CD4-positive, alpha-beta memory T cell (primary cell): ENCODE data around the gene GIPC2. TPM values are rescaled to one million over a fixed set of nuclear protein-coding genes. Genes with fewer than 3 reads are reported as not detected.
"Not testable (repeated sequence)": the region's sequence is repeated elsewhere in the genome, so short reads cannot be mapped to it uniquely, and the experiment has no call there.

Experiments used
- CTCF ChIA-PET: fragments of 350-600 bp; sonication (Branson Sonifier 250); formaldehyde crosslinking; loops from one replicate; lab custom pipeline; 2021; ENCODE audit warnings: inconsistent platforms; ENCODE audit not compliant: partially characterized antibody; lab: Charles Lee
- POLR2A ChIA-PET: fragments of 350-600 bp; sonication (Branson Sonifier 250); formaldehyde crosslinking; loops from one replicate; lab custom pipeline; 2021; ENCODE audit not compliant: partially characterized antibody; lab: Charles Lee
- DNase-seq, 5 donors: peaks; one replicate each; pipeline versions ENCODE4 v3.0.0 to v3.0.0-alpha.2; 2020 to 2022; ENCODE audit warnings: mixed read lengths in 1 of 5
- H3K27ac ChIP-seq: one replicate; pipeline ENCODE4 v1.7.0; 2013; ENCODE audit warnings: low read depth, low read length
- H3K27me3 ChIP-seq: 2 replicates; pipeline ENCODE4 v1.7.0; 2013; ENCODE audit warnings: mild to moderate bottlenecking, low read length, moderate library complexity; ENCODE audit not compliant: insufficient read depth
- H3K36me3 ChIP-seq: 2 replicates; pipeline ENCODE4 v1.7.0; 2013; ENCODE audit warnings: mild to moderate bottlenecking, low read length, moderate library complexity; ENCODE audit not compliant: insufficient read depth
- H3K4me1 ChIP-seq: 2 replicates; pipeline ENCODE4 v1.7.0; 2013; ENCODE audit warnings: mild to moderate bottlenecking, low read length, moderate library complexity; ENCODE audit not compliant: insufficient read depth
- H3K4me3 ChIP-seq, 2 donors: one replicate each; pipeline ENCODE4 v1.7.0; 2013; ENCODE audit warnings: low read length in 2 of 2, mild to moderate bottlenecking in 1 of 2
- H3K9me3 ChIP-seq, 2 donors: one replicate each; pipeline ENCODE4 v1.7.0; 2013; ENCODE audit warnings: low read length in 2 of 2, control low read depth in 1 of 2; ENCODE audit not compliant: control insufficient read depth in 1 of 2
- H3K27ac Mint-ChIP-seq, 7 donors: one replicate each; pipeline ENCODE4 v1.8.0; 2020 to 2021; ENCODE audit warnings: mixed read lengths in 7 of 7, mild to moderate bottlenecking in 6 of 7, inconsistent platforms in 3 of 7, moderate library complexity in 3 of 7
- H3K27me3 Mint-ChIP-seq, 2 donors: one replicate each; pipeline ENCODE4 v1.8.0; 2020 to 2021; ENCODE audit warnings: mixed read lengths in 2 of 2
- H3K36me3 Mint-ChIP-seq, 2 donors: one replicate each; pipeline ENCODE4 v1.8.0; 2020 to 2021; ENCODE audit warnings: mixed read lengths in 2 of 2, inconsistent platforms in 1 of 2, mild to moderate bottlenecking in 1 of 2
- H3K4me1 Mint-ChIP-seq, 4 donors: one replicate each; pipeline ENCODE4 v1.8.0; 2020 to 2021; ENCODE audit warnings: mixed read lengths in 4 of 4, mild to moderate bottlenecking in 1 of 4
- H3K4me3 Mint-ChIP-seq, 8 donors: one replicate each; pipeline ENCODE4 v1.8.0; 2020 to 2021; ENCODE audit warnings: mixed read lengths in 8 of 8, mild to moderate bottlenecking in 7 of 8, moderate library complexity in 6 of 8, inconsistent platforms in 3 of 8
- H3K9me3 Mint-ChIP-seq, 8 donors: one replicate each; pipeline ENCODE4 v1.8.0; 2020 to 2021; ENCODE audit warnings: mixed read lengths in 8 of 8, mild to moderate bottlenecking in 5 of 8, inconsistent platforms in 3 of 8, moderate library complexity in 1 of 8
- intact Hi-C: fragments of 100-400 bp; cut with micrococcal nuclease; formaldehyde crosslinking; loops from one replicate; pipeline ENCODE4 v1.15.1; 2023
- polyA plus RNA-seq, 2 donors: library from polyadenylated mRNA; unstranded; fragments of 300-500 nt; fragmentation: Illumina TruSeq; gene quantifications; one replicate each; pipeline ENCODE4 v1.2.3, GENCODE V29; 2021
- total RNA-seq, 2 experiments: library from RNA; stranded (reverse); gene quantifications; one replicate each; pipeline ENCODE4 v1.2.3, GENCODE V29; 2021

GIPC2 gene
- total and polyA plus RNA-seq, 4 experiments from 2014 or later, result 0.13 to 0.52 (median 0.30) TPM

DNA sequence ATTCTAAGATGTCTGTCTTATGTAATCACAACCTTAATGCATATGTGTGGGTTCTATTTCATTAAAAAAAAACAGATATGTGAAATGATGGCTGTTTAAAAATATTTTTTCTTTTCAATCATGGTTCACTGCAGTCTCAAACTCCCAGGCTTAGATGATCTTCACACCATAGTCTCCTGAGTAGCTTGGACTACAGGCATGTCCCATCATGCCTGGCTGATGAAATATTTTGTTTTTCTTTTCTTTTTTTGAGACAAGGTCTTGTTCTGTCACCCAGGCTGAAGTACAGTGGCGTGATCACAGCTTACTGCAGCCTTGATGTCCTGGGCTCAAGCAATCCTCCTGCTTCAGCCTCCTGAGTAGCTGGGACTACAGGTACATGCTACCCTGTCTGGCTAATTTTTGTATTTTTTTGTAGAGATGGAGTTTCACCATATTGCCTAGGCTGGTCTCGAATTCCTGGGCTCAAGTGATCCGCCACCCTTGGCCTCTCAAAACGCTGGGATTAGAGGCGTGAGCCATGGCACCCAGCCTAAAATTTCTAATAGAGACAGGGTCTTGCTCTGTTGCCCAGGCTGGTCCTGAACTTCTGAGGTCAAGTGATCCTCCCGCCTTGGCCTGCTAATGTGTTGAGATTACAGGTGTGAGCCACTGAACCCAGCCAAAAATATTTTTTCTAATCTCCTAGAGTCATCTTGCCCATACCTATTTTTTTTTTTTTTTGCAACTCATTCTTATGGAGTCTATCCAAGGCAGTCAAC lies 67.6 kb downstream of the GIPC2 start:
- Mint-ChIP-seq H3K27ac (peak overlapping the region in 1 of 7 donors; percentile 27), H3K9me3 (no peaks in the 10 kb centered on the region), H3K4me3 (no peak overlapping the region), H3K4me1 (no peaks in the 10 kb centered on the region), H3K27me3 (peaks cover 0 to 2% of the 10 kb centered on the region in 2 donors), H3K36me3 (no peaks in the 10 kb centered on the region)
- no peaks in the 10 kb centered on the region for H3K36me3 ChIP-seq
- no peaks in the 10 kb centered on the region for H3K4me1 ChIP-seq
- no peak overlapping the region for H3K27ac ChIP-seq
- ChIA-PET CTCF (interaction anchor here (1.0 to 4.0 kb wide), 12 partner anchors 16 to 1959 kb away, joined by 3 to 26 read pairs (median 4); no protein-coding TSS in a partner anchor), POLR2A (interaction anchor here (1.0 to 2.1 kb wide), 2 partner anchors 66 to 135 kb away, joined by 3 to 8 read pairs; partner anchors contain the start of gene FUBP1)
- H3K27me3 ChIP-seq, result no peaks in the 10 kb centered on the region
- H3K4me3 ChIP-seq, result no peak overlapping the region
- intact Hi-C loops, result loop anchor here (5.0 to 10.0 kb wide), 2 partner anchors 389 to 1206 kb away; no protein-coding TSS in a partner anchor
- DNase-seq, result no peak
- no peaks in the 10 kb centered on the region for H3K9me3 ChIP-seq

DNA sequence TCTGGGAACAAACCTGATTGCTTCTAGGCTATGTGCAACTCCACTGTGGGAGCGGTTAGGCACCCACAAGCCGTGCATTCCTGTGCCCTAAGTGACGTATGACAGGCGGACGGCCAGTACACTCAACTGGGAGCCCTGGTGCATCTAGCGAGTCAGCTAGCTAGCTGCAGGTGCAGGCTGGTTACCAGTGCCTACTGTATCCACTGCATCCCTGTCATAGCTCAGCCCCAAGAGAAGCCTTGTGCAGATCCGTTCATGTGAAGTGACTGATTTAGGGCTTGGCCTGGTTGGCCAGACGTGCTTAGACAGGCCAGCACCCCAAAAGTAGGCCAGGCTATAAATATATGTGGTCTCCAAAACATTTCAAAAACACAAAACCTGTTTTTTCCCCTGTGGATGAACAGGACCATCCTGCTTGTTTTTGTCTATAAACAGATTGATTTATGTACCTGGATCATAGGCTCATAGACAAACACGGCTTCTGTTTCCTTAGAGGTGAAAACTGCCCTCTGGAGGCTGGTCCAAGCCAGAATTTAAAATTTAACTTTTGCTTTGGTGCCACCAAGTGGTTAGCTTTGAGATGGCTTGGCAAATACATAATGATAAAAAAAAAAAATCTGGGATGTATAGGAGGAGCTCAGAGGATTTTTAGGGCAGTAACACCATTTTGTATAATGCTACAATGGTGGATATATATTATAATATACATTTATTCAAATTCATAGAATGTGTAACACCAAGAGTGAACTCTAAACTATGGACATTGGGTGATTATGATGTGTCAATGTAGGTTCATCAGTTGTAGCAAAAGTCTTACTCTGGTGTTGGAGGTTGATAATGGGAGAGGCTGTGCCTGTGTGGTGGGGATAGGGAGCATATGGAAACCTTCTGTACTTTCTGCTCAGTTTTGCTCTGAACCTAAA lies 68.5 kb downstream of the GIPC2 start:
- Mint-ChIP-seq H3K36me3 (no peaks in the 10 kb centered on the region), H3K4me3 (no peak overlapping the region), H3K27ac (peak overlapping the region in 1 of 7 donors; percentile 7), H3K4me1 (no peaks in the 10 kb centered on the region), H3K27me3 (no peaks in the 10 kb centered on the region), H3K9me3 (no peaks in the 10 kb centered on the region)
- Histone ChIP-seq H3K36me3 (no peaks in the 10 kb centered on the region), H3K27me3 (no peaks in the 10 kb centered on the region), H3K4me3 (no peak overlapping the region), H3K9me3 (no peaks in the 10 kb centered on the region), H3K27ac (no peak overlapping the region), H3K4me1 (no peaks in the 10 kb centered on the region)
- ChIA-PET POLR2A (interaction anchor here (0.6 to 2.1 kb wide), 4 partner anchors 67 to 577 kb away, joined by 3 to 8 read pairs (median 4); partner anchors contain the start of gene FUBP1), CTCF (interaction anchor here (0.6 to 4.0 kb wide), 28 partner anchors 8 to 1960 kb away, joined by 3 to 26 read pairs (median 4); partner anchors contain the start of gene DNAJB4)
- intact Hi-C loops, result loop anchor here (1.0 to 10.0 kb wide), 4 partner anchors 110 to 1207 kb away; partner anchors contain the start of genes DNAJB4 and FUBP1
- DNase-seq, result peak; percentile 52 to 70 (median 61)

GRCh38 chr1:78120485-78120884 lies 74.7 kb downstream of the GIPC2 start:
- H3K36me3 Mint-ChIP-seq, DNase-seq, H3K4me1 ChIP-seq, intact Hi-C loops, H3K27ac ChIP-seq, H3K27me3 ChIP-seq, H3K4me1 Mint-ChIP-seq, POLR2A ChIA-PET, H3K4me3 Mint-ChIP-seq, H3K9me3 Mint-ChIP-seq, H3K27me3 Mint-ChIP-seq, H3K27ac Mint-ChIP-seq, H3K36me3 ChIP-seq, H3K9me3 ChIP-seq, H3K4me3 ChIP-seq: not testable (repeated sequence)
- CTCF ChIA-PET, result interaction anchor here (2.1 kb wide), 1 partner anchor 11 kb away, joined by 7 read pairs; no protein-coding TSS in a partner anchor

- Mint-ChIP-seq H3K9me3 (no peaks in the 10 kb centered on the region), H3K27ac (no peak overlapping the region), H3K4me3 (no peak overlapping the region), H3K36me3 (no peaks in the 10 kb centered on the region), H3K27me3 (no peaks in the 10 kb centered on the region), H3K4me1 (no peaks in the 10 kb centered on the region)
- H3K9me3 ChIP-seq, result no peaks in the 10 kb centered on the region
- ChIA-PET POLR2A (no interaction called here), CTCF (interaction anchor here (2.1 kb wide), 1 partner anchor 9 kb away, joined by 7 read pairs; no protein-coding TSS in a partner anchor)
- H3K4me1 ChIP-seq, result no peaks in the 10 kb centered on the region
- no peak overlapping the region for H3K4me3 ChIP-seq
- DNase-seq, result no peak
- no peaks in the 10 kb centered on the region for H3K36me3 ChIP-seq
- intact Hi-C loops, result no loop called here
- H3K27me3 ChIP-seq, result no peaks in the 10 kb centered on the region
- no peak overlapping the region for H3K27ac ChIP-seq
Observed at GRCh38 chr1:78121710-78122109, 75.9 kb downstream of the GIPC2 start.

- no peaks in the 10 kb centered on the region for H3K36me3 ChIP-seq
- Mint-ChIP-seq H3K27ac (no peak overlapping the region), H3K4me1 (no peaks in the 10 kb centered on the region), H3K4me3 (no peak overlapping the region), H3K27me3 (no peaks in the 10 kb centered on the region), H3K36me3 (no peaks in the 10 kb centered on the region), H3K9me3 (no peaks in the 10 kb centered on the region)
- no peaks in the 10 kb centered on the region for H3K9me3 ChIP-seq
- H3K27me3 ChIP-seq, result no peaks in the 10 kb centered on the region
- H3K4me1 ChIP-seq, result no peaks in the 10 kb centered on the region
- ChIA-PET CTCF (interaction anchor here (1.2 to 2.1 kb wide), 2 partner anchors 8 to 9 kb away, joined by 5 to 7 read pairs; no protein-coding TSS in a partner anchor), POLR2A (no interaction called here)
- no peak overlapping the region for H3K4me3 ChIP-seq
- intact Hi-C loops, result no loop called here
- no peak for DNase-seq
- no peak overlapping the region for H3K27ac ChIP-seq
Observed at GRCh38 chr1:78122389-78122788, 76.6 kb downstream of the GIPC2 start.

DNA sequence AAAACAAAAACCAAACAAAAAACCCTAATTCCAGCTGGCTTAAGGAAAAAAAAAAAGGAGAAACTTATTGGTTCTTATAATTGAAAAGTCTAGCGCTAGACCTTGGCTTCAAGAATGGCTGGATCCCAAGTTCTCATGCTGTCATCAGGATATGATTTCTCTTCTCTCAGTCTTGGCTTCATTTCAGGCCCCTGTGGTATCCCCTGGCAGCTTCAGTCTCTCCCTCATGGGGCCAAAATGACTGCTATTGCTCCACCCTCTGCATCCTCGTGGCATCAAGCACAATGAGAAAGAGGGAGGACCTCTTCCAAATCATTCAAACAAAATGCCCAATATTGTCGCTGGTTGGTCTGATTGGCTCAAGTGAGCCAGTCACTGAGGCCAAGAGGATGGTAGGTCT lies 80.7 kb downstream of the GIPC2 start:
- no peak overlapping the region for H3K27ac ChIP-seq
- no peaks in the 10 kb centered on the region for H3K27me3 ChIP-seq
- Mint-ChIP-seq H3K27me3 (no peaks in the 10 kb centered on the region), H3K36me3 (no peaks in the 10 kb centered on the region), H3K9me3 (no peaks in the 10 kb centered on the region), H3K4me3 (no peak overlapping the region), H3K4me1 (no peaks in the 10 kb centered on the region), H3K27ac (no peak overlapping the region)
- H3K4me3 ChIP-seq, result no peak overlapping the region
- H3K36me3 ChIP-seq, result no peaks in the 10 kb centered on the region
- ChIA-PET CTCF (interaction anchor here (1.8 kb wide), 1 partner anchor 19 kb away, joined by 7 read pairs; no protein-coding TSS in a partner anchor), POLR2A (no interaction called here)
- intact Hi-C loops, result no loop called here
- H3K4me1 ChIP-seq, result no peaks in the 10 kb centered on the region
- no peak for DNase-seq
- H3K9me3 ChIP-seq, result no peaks in the 10 kb centered on the region
